Thymus (tissue), 11 donors: ENCODE data around the gene RAPGEF3. TPM values are rescaled to one million over a fixed set of nuclear protein-coding genes. Genes with fewer than 3 reads are reported as not detected.

Experiments used
- DNase-seq, 9 donors: peaks; one replicate each; pipeline ENCODE4 v3.0.0-alpha.2; 2013; ENCODE audit warnings: low spot score in 9 of 9, low read depth in 6 of 9, missing footprints in 1 of 9
- H3K27ac ChIP-seq, 2 donors: one replicate each; pipeline ENCODE4 v1.5.1; 2013; ENCODE audit warnings: control low read depth in 1 of 2, low read depth in 1 of 2, low read length in 1 of 2, mild to moderate bottlenecking in 1 of 2, moderate library complexity in 1 of 2
- H3K27me3 ChIP-seq, 2 donors: one replicate each; pipeline ENCODE4 v1.5.1; 2013; ENCODE audit warnings: low read length in 1 of 2; ENCODE audit not compliant: control insufficient read depth in 2 of 2, insufficient read depth in 1 of 2
- H3K36me3 ChIP-seq, 2 donors: one replicate each; pipeline ENCODE4 v1.5.1; 2013; ENCODE audit warnings: low read length in 1 of 2, mild to moderate bottlenecking in 1 of 2, moderate library complexity in 1 of 2; ENCODE audit not compliant: control insufficient read depth in 2 of 2, insufficient read depth in 2 of 2
- H3K4me1 ChIP-seq, 2 donors: one replicate each; pipeline ENCODE4 v1.5.1; 2013; ENCODE audit warnings: low read length in 2 of 2; ENCODE audit not compliant: control insufficient read depth in 2 of 2, insufficient read depth in 2 of 2
- H3K4me3 ChIP-seq, 2 donors: one replicate each; pipeline ENCODE4 v1.5.1; 2013; ENCODE audit warnings: low read length in 2 of 2, control low read depth in 1 of 2, mild to moderate bottlenecking in 1 of 2
- H3K9me3 ChIP-seq, 2 donors: one replicate each; pipeline ENCODE4 v1.5.1; 2013; ENCODE audit warnings: low read length in 1 of 2, mild to moderate bottlenecking in 1 of 2; ENCODE audit not compliant: control insufficient read depth in 2 of 2, insufficient read depth in 1 of 2
- WGBS: extraction: QIAGEN DNeasy Blood & Tissue Kit; methylation state at CpG from one replicate; pipeline ENCODE4 v1.1.7; 2013; 5-methylcytosine and 5-hydroxymethylcytosine counted together
- polyA plus RNA-seq: library from polyadenylated mRNA; stranded (reverse); fragments of 200-250 nt; gene quantifications from one replicate; pipeline ENCODE4 v1.2.3, GENCODE V29; 2013
- total RNA-seq: library from RNA; stranded (reverse); fragments of 120-200 nt; gene quantifications from one replicate; pipeline ENCODE4 v1.2.4, GENCODE V29; 2013
- donor health status: healthy.

The RAPGEF3 gene
- total and polyA plus RNA-seq, 2 donors: 1.6 to 20.9 TPM

GRCh38 chr12:47766502-47767215 lies 8.0 kb upstream of the RAPGEF3 start:
- H3K27ac ChIP-seq: peak overlapping the region; percentile 70 to 89
- H3K4me1 ChIP-seq: peaks cover 21 to 54% of the 10 kb centered on the region in 2 donors
- WGBS: 10% methylated on average over 5 of the region's 5 CpGs

GRCh38 chr12:47763481-47764346 lies 5.0 kb upstream of the RAPGEF3 start:
- Histone ChIP-seq H3K36me3 (no peaks in the 10 kb centered on the region), H3K27me3 (peaks cover 3 to 22% of the 10 kb centered on the region in 2 donors), H3K27ac (no peak overlapping the region), H3K9me3 (no peaks in the 10 kb centered on the region), H3K4me1 (peaks cover 27 to 66% of the 10 kb centered on the region in 2 donors), H3K4me3 (no peak overlapping the region)
- DNase-seq: no peak
- WGBS: 96% methylated on average over 8 of the region's 8 CpGs

More at GRCh38 chr12:47766502-47767215, 8.0 kb upstream of the RAPGEF3 start:
- peak in 8 of 9 donors; percentile 55 to 90 (median 72) for DNase-seq
- Histone ChIP-seq H3K9me3 (no peaks in the 10 kb centered on the region), H3K36me3 (no peaks in the 10 kb centered on the region), H3K4me3 (no peak overlapping the region), H3K27me3 (peaks cover 0 to 7% of the 10 kb centered on the region in 2 donors)

GRCh38 chr12:47762850-47763465 lies 4.3 kb upstream of the RAPGEF3 start:
- Histone ChIP-seq H3K4me1 (peaks cover 30 to 67% of the 10 kb centered on the region in 2 donors), H3K36me3 (no peaks in the 10 kb centered on the region), H3K27me3 (peaks cover 3 to 30% of the 10 kb centered on the region in 2 donors), H3K27ac (no peak overlapping the region), H3K4me3 (no peak overlapping the region), H3K9me3 (no peaks in the 10 kb centered on the region)
- no peak for DNase-seq
- WGBS: 98% methylated on average over 3 of the region's 3 CpGs

- peak overlapping the region in 1 of 2 donors; percentile 4 for H3K27ac ChIP-seq
- no peaks in the 10 kb centered on the region for H3K36me3 ChIP-seq
- WGBS: 2% methylated on average over 10 of the region's 10 CpGs
- peaks cover 3 to 32% of the 10 kb centered on the region in 2 donors for H3K27me3 ChIP-seq
- H3K4me1 ChIP-seq: peaks cover 25 to 56% of the 10 kb centered on the region in 2 donors
- no peaks in the 10 kb centered on the region for H3K9me3 ChIP-seq
- peak overlapping the region; percentile 45 to 57 for H3K4me3 ChIP-seq
- DNase-seq: no peak
Measured at GRCh38 chr12:47758584-47758833, 171 bp downstream of the RAPGEF3 start.

- Histone ChIP-seq H3K36me3 (no peaks in the 10 kb centered on the region), H3K27ac (no peak overlapping the region), H3K27me3 (peaks cover 3 to 28% of the 10 kb centered on the region in 2 donors), H3K9me3 (no peaks in the 10 kb centered on the region), H3K4me3 (peak overlapping the region; percentile 45 to 57), H3K4me1 (peaks cover 25 to 52% of the 10 kb centered on the region in 2 donors)
- DNase-seq: peak in 1 of 9 donors; percentile 46
- WGBS: 58% methylated on average over 20 of the region's 20 CpGs
Measured at GRCh38 chr12:47757840-47758583, 668 bp downstream of the RAPGEF3 start.

- H3K9me3 ChIP-seq: no peaks in the 10 kb centered on the region
- H3K27ac ChIP-seq: no peak overlapping the region
- peaks cover 25 to 52% of the 10 kb centered on the region in 2 donors for H3K4me1 ChIP-seq
- WGBS: 67% methylated on average over 7 of the region's 7 CpGs
- H3K36me3 ChIP-seq: no peaks in the 10 kb centered on the region
- no peak overlapping the region for H3K4me3 ChIP-seq
- DNase-seq: no peak
- peaks cover 3 to 28% of the 10 kb centered on the region in 2 donors for H3K27me3 ChIP-seq
Measured at GRCh38 chr12:47757364-47757839, 1.3 kb downstream of the RAPGEF3 start.

GRCh38 chr12:47755655-47756562 lies 2.8 kb downstream of the RAPGEF3 start:
- Histone ChIP-seq H3K27me3 (peaks cover 3 to 28% of the 10 kb centered on the region in 2 donors), H3K4me3 (no peak overlapping the region), H3K36me3 (no peaks in the 10 kb centered on the region), H3K9me3 (no peaks in the 10 kb centered on the region), H3K4me1 (peaks cover 25 to 49% of the 10 kb centered on the region in 2 donors), H3K27ac (no peak overlapping the region)
- 95% methylated on average over 12 of the region's 12 CpGs for WGBS
- DNase-seq: no peak

GRCh38 chr12:47754881-47755280 lies 3.8 kb downstream of the RAPGEF3 start:
- Histone ChIP-seq H3K4me3 (no peak overlapping the region), H3K4me1 (peaks cover 25 to 48% of the 10 kb centered on the region in 2 donors)
- no peak for DNase-seq

More at GRCh38 chr12:47754881-47755280, 3.8 kb downstream of the RAPGEF3 start:
- 91% methylated on average over 3 of the region's 3 CpGs for WGBS
- H3K9me3 ChIP-seq: no peaks in the 10 kb centered on the region
- peaks cover 3 to 23% of the 10 kb centered on the region in 2 donors for H3K27me3 ChIP-seq
- H3K27ac ChIP-seq: no peak overlapping the region
- H3K36me3 ChIP-seq: no peaks in the 10 kb centered on the region
